Suprapubic skin (tissue), 4 donors: ENCODE data around the gene ZNF497. TPM values are rescaled to one million over a fixed set of nuclear protein-coding genes. Genes with fewer than 3 reads are reported as not detected.

Source experiments
- DNase-seq, 2 donors: peaks; one replicate each; pipeline ENCODE4 v3.0.0-alpha.2; 2019; ENCODE audit warnings: low spot score in 2 of 2
- H3K27ac ChIP-seq: fragments of 200-600 bp; sonication (generic); one replicate; pipeline ENCODE4 v1.5.1; 2019
- H3K27me3 ChIP-seq: fragments of 200-600 bp; sonication (generic); one replicate; pipeline ENCODE4 v1.5.1; 2019
- H3K36me3 ChIP-seq: fragments of 200-600 bp; sonication (generic); one replicate; pipeline ENCODE4 v1.5.1; 2019
- H3K4me1 ChIP-seq: fragments of 200-600 bp; sonication (generic); one replicate; pipeline ENCODE4 v1.5.1; 2019
- H3K4me3 ChIP-seq: fragments of 200-600 bp; sonication (generic); one replicate; pipeline ENCODE4 v1.5.1; 2019; ENCODE audit warnings: mild to moderate bottlenecking
- H3K9me3 ChIP-seq: fragments of 200-600 bp; sonication (generic); one replicate; pipeline ENCODE4 v1.5.1; 2019
- EP300 ChIP-seq: sonication (generic); formaldehyde crosslinking; IDR thresholded peaks from one replicate; pipeline ENCODE4 v1.6.1; 2017; ENCODE audit warnings: antibody characterized with exemption
- POLR2A ChIP-seq, 2 donors: fragments of 450-650 bp; IDR thresholded peaks; one replicate each; pipeline ENCODE4 v1.6.1; 2017; ENCODE audit warnings: antibody characterized with exemption in 2 of 2, mild to moderate bottlenecking in 2 of 2, moderate library complexity in 2 of 2
- POLR2AphosphoS5 ChIP-seq, 3 donors: sonication (generic); formaldehyde crosslinking; IDR thresholded peaks; one replicate each; pipeline ENCODE4 v1.6.1; 2017; ENCODE audit warnings: antibody characterized with exemption in 3 of 3
- WGBS: methylation state at CpG from one replicate; pipeline ENCODE4 v1.1.5; 2018; 5-methylcytosine and 5-hydroxymethylcytosine counted together
- total RNA-seq, 4 donors: library from RNA; depleted of rRNA; stranded (reverse); fragments of >200 nt; gene quantifications; one replicate each; pipeline ENCODE4 v1.1.0, GENCODE V29; 2016
- TF ChIP-seq, protein P1 (sequence below), 2 donors: fragments of 200-600 bp in 1 of 2; fragments of 450-650 bp in 1 of 2; sonication (generic) in 1 of 2; IDR thresholded peaks; one replicate each; pipeline ENCODE4 v1.5.1; 2016 to 2019; ENCODE audit warnings: antibody characterized with exemption in 2 of 2, mild to moderate bottlenecking in 1 of 2, moderate library complexity in 1 of 2

ZNF497 gene
- total RNA-seq, 4 donors from 2014 or later, result 2.4 to 4.8 (median 3.4) TPM

DNA sequence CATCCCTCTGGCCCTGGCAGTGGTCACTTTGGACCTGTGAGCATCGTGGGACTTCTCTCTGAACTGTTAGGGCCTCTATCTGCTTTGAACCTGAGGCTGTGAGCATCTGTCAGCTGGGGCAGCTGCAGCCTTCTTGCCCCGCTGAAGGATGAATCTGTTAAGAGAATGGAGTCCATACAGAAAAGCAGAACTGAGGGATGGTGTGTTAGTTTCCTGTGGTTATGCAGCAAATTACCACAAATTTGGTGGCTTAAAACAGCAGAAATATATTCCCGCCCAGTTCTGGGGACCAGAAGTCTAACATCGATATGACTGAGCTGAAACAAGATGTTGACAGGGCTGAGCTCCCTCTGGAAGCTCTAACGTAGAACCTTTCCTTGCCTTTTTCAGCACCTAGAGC lies 1.6 kb upstream of the ZNF497 start:
- WGBS, result 69% methylated on average over 5 of the region's 5 CpGs
- H3K27ac ChIP-seq, result no peak overlapping the region
- no peak for TF ChIP-seq EP300
- TF ChIP-seq POLR2A (IDR thresholded peaks at IDR 0.05), result no peak
- TF ChIP-seq, protein P1, sequence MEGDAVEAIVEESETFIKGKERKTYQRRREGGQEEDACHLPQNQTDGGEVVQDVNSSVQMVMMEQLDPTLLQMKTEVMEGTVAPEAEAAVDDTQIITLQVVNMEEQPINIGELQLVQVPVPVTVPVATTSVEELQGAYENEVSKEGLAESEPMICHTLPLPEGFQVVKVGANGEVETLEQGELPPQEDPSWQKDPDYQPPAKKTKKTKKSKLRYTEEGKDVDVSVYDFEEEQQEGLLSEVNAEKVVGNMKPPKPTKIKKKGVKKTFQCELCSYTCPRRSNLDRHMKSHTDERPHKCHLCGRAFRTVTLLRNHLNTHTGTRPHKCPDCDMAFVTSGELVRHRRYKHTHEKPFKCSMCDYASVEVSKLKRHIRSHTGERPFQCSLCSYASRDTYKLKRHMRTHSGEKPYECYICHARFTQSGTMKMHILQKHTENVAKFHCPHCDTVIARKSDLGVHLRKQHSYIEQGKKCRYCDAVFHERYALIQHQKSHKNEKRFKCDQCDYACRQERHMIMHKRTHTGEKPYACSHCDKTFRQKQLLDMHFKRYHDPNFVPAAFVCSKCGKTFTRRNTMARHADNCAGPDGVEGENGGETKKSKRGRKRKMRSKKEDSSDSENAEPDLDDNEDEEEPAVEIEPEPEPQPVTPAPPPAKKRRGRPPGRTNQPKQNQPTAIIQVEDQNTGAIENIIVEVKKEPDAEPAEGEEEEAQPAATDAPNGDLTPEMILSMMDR (IDR thresholded peaks at IDR 0.05), result no peak
- no peak for TF ChIP-seq POLR2AphosphoS5 (IDR thresholded peaks at IDR 0.05)
- no peak for DNase-seq
- peaks cover 19% of the 10 kb centered on the region for H3K36me3 ChIP-seq
- no peaks in the 10 kb centered on the region for H3K27me3 ChIP-seq
- no peaks in the 10 kb centered on the region for H3K9me3 ChIP-seq
- H3K4me3 ChIP-seq, result no peak overlapping the region
- H3K4me1 ChIP-seq, result peaks cover 14% of the 10 kb centered on the region

DNA sequence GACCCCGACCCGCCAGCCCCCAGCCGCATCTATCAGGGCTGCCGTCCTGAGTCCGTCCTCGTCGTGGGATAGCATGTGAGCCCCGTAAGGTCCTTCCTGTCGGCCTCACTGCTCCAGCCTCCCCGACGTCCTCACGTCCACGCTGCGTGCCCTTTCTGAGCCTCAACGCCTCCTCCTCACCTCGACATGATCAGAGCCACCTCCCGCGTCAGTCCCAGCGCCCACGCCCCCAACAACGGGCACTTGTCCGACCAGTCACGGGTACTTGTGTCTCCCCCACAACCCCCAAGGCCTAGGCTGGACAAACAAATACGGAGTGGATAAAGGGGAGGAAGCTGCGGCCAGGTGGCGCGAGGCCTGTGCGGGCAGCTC lies 665 bp downstream of the ZNF497 start:
- H3K4me1 ChIP-seq, result peaks cover 16% of the 10 kb centered on the region
- WGBS, result 3% methylated on average over 22 of the region's 28 CpGs
- peak in 1 of 2 donors; percentile 81 for DNase-seq

DNA sequence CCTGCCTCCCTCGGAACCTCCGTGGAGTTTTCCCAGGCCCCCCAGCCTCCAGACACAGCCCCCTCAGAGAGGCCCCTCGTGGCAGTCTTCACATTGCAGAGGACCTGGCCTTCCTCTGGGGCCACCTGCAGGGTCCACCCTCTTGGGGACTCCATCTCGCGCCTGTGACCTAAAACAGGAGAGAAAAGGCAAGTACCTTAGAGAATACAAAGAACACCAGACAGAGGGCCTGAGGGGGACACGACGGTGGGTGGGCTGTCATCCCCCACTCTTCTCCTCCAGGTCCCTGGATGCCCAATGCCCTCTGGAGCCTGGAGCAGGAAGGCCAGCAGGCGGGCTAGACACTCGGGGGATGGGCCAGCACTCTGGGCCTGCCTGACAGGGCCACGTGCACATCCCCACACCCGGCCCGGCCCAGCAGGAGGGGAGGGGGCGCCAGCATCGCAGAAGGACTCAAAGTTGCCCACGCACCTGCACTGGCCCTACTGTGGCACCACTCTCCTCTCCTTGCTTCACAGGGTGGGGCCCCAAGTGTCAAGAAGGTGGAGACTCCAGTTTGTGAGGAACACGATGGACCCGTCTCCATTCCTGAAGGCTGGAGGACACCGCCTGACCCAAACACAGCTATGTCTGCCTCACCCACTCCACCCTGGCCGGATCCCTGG lies 4.9 kb downstream of the ZNF497 start:
- 73% methylated on average over 13 of the region's 19 CpGs for WGBS
- H3K36me3 ChIP-seq, result no peaks in the 10 kb centered on the region
- peaks cover 15% of the 10 kb centered on the region for H3K4me1 ChIP-seq
- DNase-seq, result no peak
- H3K27me3 ChIP-seq, result peaks cover 26% of the 10 kb centered on the region
- H3K9me3 ChIP-seq, result no peaks in the 10 kb centered on the region
- H3K27ac ChIP-seq, result no peak overlapping the region
- no peak for TF ChIP-seq POLR2A (IDR thresholded peaks at IDR 0.05)
- TF ChIP-seq, protein P1 (IDR thresholded peaks at IDR 0.05), result no peak
- no peak for TF ChIP-seq EP300
- TF ChIP-seq POLR2AphosphoS5 (IDR thresholded peaks at IDR 0.05), result no peak
- no peak overlapping the region for H3K4me3 ChIP-seq

More for the DNA sequence above, 665 bp downstream of the ZNF497 start:
- H3K27me3 ChIP-seq, result peaks cover 8% of the 10 kb centered on the region
- H3K36me3 ChIP-seq, result peaks cover 4% of the 10 kb centered on the region
- TF ChIP-seq POLR2A (IDR thresholded peaks at IDR 0.05) (no peak), EP300 (no peak), POLR2AphosphoS5 (IDR thresholded peaks at IDR 0.05) (no peak)
- TF ChIP-seq, protein P1 (IDR thresholded peaks at IDR 0.05), result no peak
- peak overlapping the region; percentile 96 for H3K27ac ChIP-seq
- no peaks in the 10 kb centered on the region for H3K9me3 ChIP-seq
- peak overlapping the region; percentile 82 for H3K4me3 ChIP-seq

DNA sequence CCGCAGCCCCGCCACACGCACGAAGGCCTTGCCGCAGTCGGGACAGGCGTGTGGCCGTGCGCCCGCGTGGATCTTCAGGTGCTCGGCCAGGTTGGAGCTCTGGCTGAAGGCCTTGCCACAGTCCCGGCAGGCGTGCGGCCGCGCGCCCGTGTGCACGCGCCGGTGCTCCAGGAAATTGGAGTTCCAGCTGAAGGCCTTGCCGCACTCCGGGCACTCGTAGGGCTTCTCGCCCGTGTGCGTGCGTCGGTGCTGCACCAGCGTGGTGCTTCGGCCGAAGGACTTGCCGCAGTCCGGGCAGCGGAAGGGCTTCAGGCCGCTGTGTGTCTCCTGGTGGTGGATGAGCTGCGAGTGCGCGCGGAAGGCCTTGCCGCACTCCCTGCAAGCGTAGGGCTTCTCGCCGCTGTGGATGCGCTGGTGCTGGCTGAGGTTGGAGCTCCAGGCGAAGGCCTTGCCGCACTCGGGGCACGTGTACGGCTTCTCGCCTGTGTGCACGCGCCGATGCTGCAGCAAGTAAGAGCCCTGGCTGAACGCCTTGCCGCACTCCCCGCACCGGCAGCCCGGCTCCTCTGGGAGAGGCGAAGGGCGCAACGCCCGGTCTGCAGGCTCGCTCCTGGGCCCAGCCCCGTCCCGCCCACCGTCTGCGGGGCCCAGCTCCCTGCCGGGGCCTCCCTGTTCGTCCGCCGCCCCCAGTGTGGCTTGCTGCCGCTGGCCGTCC lies 5.6 kb downstream of the ZNF497 start:
- Histone ChIP-seq H3K9me3 (no peaks in the 10 kb centered on the region), H3K4me3 (peak overlapping the region; percentile 27), H3K27ac (no peak overlapping the region), H3K27me3 (peaks cover 26% of the 10 kb centered on the region), H3K4me1 (peaks cover 13% of the 10 kb centered on the region), H3K36me3 (no peaks in the 10 kb centered on the region)
- DNase-seq, result no peak
- 100% methylated on average over 1 of the region's 75 CpGs for WGBS
- TF ChIP-seq POLR2A (IDR thresholded peaks at IDR 0.05), result no peak
- no peak for TF ChIP-seq POLR2AphosphoS5 (IDR thresholded peaks at IDR 0.05)
- no peak for TF ChIP-seq EP300
- TF ChIP-seq, protein P1 (IDR thresholded peaks at IDR 0.05), result no peak
